SU-DHL-6 (cell line): ENCODE results near the gene TNS1.
A peak's percentile ranks its signal among the peaks of the same experiment; 100 is the strongest.

Source experiments
- H2AFZ ChIP-seq: fragments of 200-600 bp; sonication (generic); 2 replicates; pipeline ENCODE4 v1.6.1; 2014; ENCODE audit warnings: low read depth, mild to moderate bottlenecking, moderate library complexity, mixed read lengths, antibody characterized with exemption, low read length; ENCODE audit not compliant: severe bottlenecking
- H3F3A ChIP-seq: fragments of 200-600 bp; shearing (Covaris generic); 2 replicates; pipeline ENCODE4 v1.6.0; 2016; ENCODE audit warnings: antibody characterized with exemption, mild to moderate bottlenecking; ENCODE audit not compliant: insufficient read depth
- H3K27ac ChIP-seq: fragments of 200-600 bp; sonication (generic); 2 replicates; pipeline ENCODE4 v1.5.1; 2016; ENCODE audit warnings: low read depth, mild to moderate bottlenecking, low read length, moderate library complexity, mixed read lengths
- H3K27me3 ChIP-seq: fragments of 200-600 bp; sonication (generic), shearing (Covaris generic); 2 replicates; pipeline ENCODE4 v1.6.0; 2014; ENCODE audit warnings: mild to moderate bottlenecking, low read length
- H3K36me3 ChIP-seq: fragments of 200-600 bp; sonication (generic); 2 replicates; pipeline ENCODE4 v1.6.1; 2014; ENCODE audit warnings: mild to moderate bottlenecking, low read length, mixed read lengths
- H3K4me2 ChIP-seq: fragments of 300-600, 200-600 bp; shearing (Covaris generic), sonication (generic); 2 replicates; pipeline ENCODE4 v1.6.0; 2014; ENCODE audit warnings: low read length, low read depth, mild to moderate bottlenecking; ENCODE audit not compliant: poor library complexity, severe bottlenecking
- H3K4me3 ChIP-seq: fragments of 200-600 bp; sonication (generic); 2 replicates; pipeline ENCODE4 v1.5.1; 2014; ENCODE audit warnings: antibody characterized with exemption, low read length, mild to moderate bottlenecking, mixed read lengths; ENCODE audit not compliant: insufficient read depth, poor library complexity, severe bottlenecking
- H3K79me2 ChIP-seq: fragments of 200-600 bp; sonication (generic); 2 replicates; pipeline ENCODE4 v1.6.1; 2014; ENCODE audit warnings: mild to moderate bottlenecking, low read length, moderate library complexity; ENCODE audit not compliant: insufficient read depth
- H3K9ac ChIP-seq: fragments of 200-600 bp; sonication (generic); 2 replicates; pipeline ENCODE4 v1.7.0; 2014; ENCODE audit warnings: mild to moderate bottlenecking, low read length
- H3K9me2 ChIP-seq: fragments of 200-600 bp; sonication (generic); replicated peaks from 2 replicates; pipeline ENCODE4 v1.6.1; 2014; ENCODE audit warnings: low read length; ENCODE audit not compliant: insufficient read depth
- H3K9me3 ChIP-seq: fragments of 200-600 bp; sonication (generic); 2 replicates; pipeline ENCODE4 v1.6.1; 2014; ENCODE audit warnings: low read length, mixed read lengths; ENCODE audit not compliant: insufficient read depth
- H4K20me1 ChIP-seq: fragments of 200-600 bp; sonication (generic); 2 replicates; pipeline ENCODE4 v1.6.1; 2014; ENCODE audit warnings: low read depth, mild to moderate bottlenecking, antibody characterized with exemption, low read length, moderate library complexity, mixed read lengths
- EZH2phosphoT487 ChIP-seq: fragments of 200-600 bp; sonication (generic), shearing (Covaris generic); conservative IDR thresholded peaks from 2 replicates; pipeline ENCODE4 v1.6.1; 2018; ENCODE audit warnings: mild to moderate bottlenecking, antibody characterized with exemption, low read length, moderate library complexity, mixed read lengths
- TF ChIP-seq, protein P1 (sequence below): fragments of 200-600 bp; sonication (generic); IDR thresholded peaks from one replicate; pipeline ENCODE4 v1.5.1; 2017; ENCODE audit warnings: antibody characterized with exemption, mild to moderate bottlenecking, low read length, moderate library complexity; ENCODE audit not compliant: insufficient read depth, poor library complexity, severe bottlenecking

Gene TNS1

DNA sequence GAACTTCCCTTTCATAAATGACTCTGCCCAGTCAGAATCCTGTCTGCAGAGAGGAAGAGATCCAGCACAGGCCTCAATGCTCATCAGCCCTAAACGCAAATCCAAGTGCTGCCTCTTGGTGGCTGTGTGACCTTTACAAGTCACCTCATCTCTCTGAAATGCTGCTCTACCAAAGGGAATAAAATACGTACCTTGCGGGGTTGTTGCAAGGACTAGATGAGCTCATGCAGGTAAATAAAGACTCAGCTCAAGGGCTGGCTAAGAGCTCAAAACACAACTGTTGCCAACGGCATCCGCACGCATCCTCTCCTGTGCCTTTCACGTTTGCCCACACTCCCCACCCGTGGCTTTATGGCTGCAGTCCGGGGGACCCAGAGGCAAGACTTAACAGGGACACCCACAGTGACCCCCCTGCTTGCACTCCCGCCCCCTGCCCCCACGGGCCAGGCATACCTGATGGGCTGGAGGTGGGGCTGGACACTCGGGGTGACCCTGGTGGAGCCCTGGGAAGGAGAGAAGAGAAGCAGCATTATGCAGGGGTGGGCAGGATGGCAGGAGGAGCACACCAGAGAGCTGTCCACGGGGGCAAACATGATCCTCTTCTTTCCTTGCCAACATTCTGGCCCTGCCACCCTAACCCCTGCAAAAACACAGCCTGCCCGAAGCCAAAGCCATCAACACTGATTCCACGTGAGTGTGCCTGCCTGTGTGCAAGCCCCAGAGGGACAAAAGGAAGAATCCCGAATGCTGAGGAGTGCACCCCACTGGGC lies 102.6 kb downstream of the TNS1 start:
- no peaks in the 10 kb centered on the region for H3K9me2 ChIP-seq
- TF ChIP-seq, protein P1, sequence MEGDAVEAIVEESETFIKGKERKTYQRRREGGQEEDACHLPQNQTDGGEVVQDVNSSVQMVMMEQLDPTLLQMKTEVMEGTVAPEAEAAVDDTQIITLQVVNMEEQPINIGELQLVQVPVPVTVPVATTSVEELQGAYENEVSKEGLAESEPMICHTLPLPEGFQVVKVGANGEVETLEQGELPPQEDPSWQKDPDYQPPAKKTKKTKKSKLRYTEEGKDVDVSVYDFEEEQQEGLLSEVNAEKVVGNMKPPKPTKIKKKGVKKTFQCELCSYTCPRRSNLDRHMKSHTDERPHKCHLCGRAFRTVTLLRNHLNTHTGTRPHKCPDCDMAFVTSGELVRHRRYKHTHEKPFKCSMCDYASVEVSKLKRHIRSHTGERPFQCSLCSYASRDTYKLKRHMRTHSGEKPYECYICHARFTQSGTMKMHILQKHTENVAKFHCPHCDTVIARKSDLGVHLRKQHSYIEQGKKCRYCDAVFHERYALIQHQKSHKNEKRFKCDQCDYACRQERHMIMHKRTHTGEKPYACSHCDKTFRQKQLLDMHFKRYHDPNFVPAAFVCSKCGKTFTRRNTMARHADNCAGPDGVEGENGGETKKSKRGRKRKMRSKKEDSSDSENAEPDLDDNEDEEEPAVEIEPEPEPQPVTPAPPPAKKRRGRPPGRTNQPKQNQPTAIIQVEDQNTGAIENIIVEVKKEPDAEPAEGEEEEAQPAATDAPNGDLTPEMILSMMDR: no peak
- TF ChIP-seq EZH2phosphoT487: no peak
- H3K4me3 ChIP-seq: no peak overlapping the region
- no peaks in the 10 kb centered on the region for H4K20me1 ChIP-seq
- no peaks in the 10 kb centered on the region for H3K79me2 ChIP-seq
- H3K9me3 ChIP-seq: no peaks in the 10 kb centered on the region
- H3F3A ChIP-seq: no peaks in the 10 kb centered on the region
- H3K4me2 ChIP-seq: no peak overlapping the region
- H3K27me3 ChIP-seq: no peaks in the 10 kb centered on the region
- no peak overlapping the region for H3K27ac ChIP-seq
- H2AFZ ChIP-seq: no peak overlapping the region
- H3K36me3 ChIP-seq: no peaks in the 10 kb centered on the region
- no peak overlapping the region for H3K9ac ChIP-seq

DNA sequence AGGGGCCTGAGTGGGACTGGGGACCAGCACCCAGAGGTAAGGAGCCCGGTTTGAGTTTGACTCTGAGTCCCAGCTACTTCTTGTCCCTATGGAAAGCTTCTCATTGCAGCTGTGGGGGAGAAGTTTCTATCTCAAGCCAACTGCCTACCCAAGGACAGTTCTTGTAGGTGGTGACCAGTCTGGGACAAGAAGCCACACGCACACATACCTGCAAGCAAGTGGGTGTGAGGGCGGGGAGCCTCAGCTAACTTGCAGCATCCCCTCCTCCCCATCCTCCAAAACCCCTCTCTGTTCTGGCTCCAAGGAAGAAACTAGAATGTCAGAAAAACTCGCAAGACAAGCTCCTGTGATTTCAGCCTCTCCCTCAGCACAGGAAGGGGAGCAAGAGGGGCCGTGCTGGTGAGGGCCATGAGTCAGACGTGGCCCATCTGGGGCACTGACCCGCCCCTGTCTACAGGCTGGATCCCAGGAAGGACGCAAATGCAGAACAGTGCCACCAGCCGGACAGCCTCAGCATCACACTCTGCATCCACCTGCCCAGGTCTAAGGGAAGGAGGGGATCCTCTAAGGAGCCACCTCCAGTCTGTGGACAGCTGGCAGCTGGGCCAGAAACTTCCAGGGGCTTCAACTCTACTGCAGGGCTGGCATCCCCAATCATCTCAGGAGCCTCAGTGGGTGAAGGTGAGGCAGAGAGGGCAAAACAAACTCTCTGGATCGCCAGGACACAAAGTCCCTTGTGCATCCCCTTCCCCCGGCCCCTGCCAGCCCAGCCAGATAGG lies 103.4 kb downstream of the TNS1 start:
- H3K4me2 ChIP-seq: no peak overlapping the region
- no peak overlapping the region for H2AFZ ChIP-seq
- no peak overlapping the region for H3K4me3 ChIP-seq
- H4K20me1 ChIP-seq: no peaks in the 10 kb centered on the region
- no peaks in the 10 kb centered on the region for H3K27me3 ChIP-seq
- H3K27ac ChIP-seq: no peak overlapping the region
- TF ChIP-seq, protein P1: peak; percentile 55
- TF ChIP-seq EZH2phosphoT487: no peak
- no peaks in the 10 kb centered on the region for H3K9me3 ChIP-seq
- no peaks in the 10 kb centered on the region for H3F3A ChIP-seq
- H3K79me2 ChIP-seq: no peaks in the 10 kb centered on the region
- no peaks in the 10 kb centered on the region for H3K9me2 ChIP-seq
- H3K9ac ChIP-seq: no peak overlapping the region
- H3K36me3 ChIP-seq: no peaks in the 10 kb centered on the region

DNA sequence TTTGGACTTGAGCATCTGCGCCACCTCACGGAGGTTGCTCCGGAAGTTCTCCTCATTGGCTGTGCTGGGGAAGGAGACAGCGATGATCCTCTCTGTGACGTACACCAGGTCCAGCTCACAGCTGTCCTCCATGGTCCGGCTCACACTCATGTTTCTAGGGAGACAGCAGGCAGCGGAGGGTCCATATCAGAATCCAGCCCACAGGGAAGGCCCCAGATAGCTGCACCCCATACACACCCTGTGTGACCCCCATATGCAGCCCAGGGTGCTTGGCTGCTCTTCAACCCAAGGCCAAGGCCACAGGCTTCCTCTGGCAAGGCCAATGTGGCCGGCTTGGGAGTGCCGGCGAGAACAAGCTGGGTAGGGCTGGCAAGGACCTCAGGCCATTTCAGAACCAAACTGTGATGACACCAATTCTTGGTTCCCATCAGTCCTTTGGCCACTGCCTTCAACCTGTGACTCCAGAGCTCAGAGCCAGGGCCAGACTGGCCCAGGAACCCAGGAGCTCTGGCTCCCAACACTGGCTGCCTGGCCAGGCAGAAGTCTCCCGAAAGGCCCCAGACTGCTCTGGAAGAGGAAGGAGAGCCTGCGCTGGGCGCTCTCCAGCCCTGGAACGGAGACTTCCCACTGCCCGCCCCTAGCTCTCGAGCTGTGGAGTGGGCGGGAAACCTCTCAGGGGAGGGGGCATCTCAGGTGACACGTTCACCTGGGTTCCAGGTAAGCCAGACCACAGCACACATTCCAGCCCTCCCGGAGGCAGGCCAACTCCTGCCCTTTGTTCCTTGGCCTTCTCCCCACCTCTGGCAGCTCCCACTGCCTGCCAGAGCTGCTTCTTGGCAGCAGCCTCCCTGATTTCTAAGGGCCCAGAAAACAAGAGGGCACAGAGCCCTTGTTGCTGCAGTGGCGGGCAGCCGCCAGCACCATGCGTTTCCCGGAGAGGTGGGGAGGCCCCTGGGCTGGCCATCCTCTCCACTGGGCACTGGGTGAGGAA lies 104.7 kb downstream of the TNS1 start:
- no peak overlapping the region for H3K9ac ChIP-seq
- H3K4me2 ChIP-seq: no peak overlapping the region
- H3K9me2 ChIP-seq: no peaks in the 10 kb centered on the region
- no peaks in the 10 kb centered on the region for H3K36me3 ChIP-seq
- no peaks in the 10 kb centered on the region for H3K9me3 ChIP-seq
- H3K27me3 ChIP-seq: no peaks in the 10 kb centered on the region
- no peak overlapping the region for H2AFZ ChIP-seq
- TF ChIP-seq, protein P1: no peak
- TF ChIP-seq EZH2phosphoT487: no peak
- H3K27ac ChIP-seq: no peak overlapping the region
- H3K79me2 ChIP-seq: no peaks in the 10 kb centered on the region
- H3F3A ChIP-seq: no peaks in the 10 kb centered on the region
- H4K20me1 ChIP-seq: no peaks in the 10 kb centered on the region
- H3K4me3 ChIP-seq: no peak overlapping the region
